Stimulated activated CD4-positive, alpha-beta T cell treated with anti-CD3 and anti-CD28 coated beads, Interleukin-4, amount 100 ng/mL, for 4 hours (primary cell): ENCODE measurements around the gene SOX30.
"Not testable (repeated sequence)": the region's sequence is repeated elsewhere in the genome, so short reads cannot be mapped to it uniquely, and the experiment has no call there.

Source experiments
- DNase-seq, 2 experiments: peaks; one replicate each; pipeline ENCODE4 v3.0.0-alpha.2; 2020

Gene SOX30

DNA sequence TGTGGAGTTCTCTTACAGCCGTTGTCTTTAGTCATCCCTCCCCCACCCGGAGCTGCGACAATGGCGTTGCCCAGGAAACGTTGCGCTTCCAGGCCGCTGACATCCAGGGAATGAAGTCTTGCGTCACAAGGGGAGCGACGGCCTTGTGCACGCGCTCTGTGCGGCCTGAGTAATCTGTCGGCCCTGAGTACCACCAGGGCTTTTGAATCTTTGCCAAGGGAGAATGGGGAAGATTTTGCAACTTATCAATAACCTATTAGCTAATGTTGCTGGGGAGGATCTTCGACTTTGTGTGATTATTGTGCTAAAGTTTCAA, at the start of gene SOX30:
Gene SOX30, minus strand, starts transcription at position 62 of the 316 bp plus-strand sequence. CDS start 360 bp downstream, outside the sequence.
- no peak for DNase-seq

DNA sequence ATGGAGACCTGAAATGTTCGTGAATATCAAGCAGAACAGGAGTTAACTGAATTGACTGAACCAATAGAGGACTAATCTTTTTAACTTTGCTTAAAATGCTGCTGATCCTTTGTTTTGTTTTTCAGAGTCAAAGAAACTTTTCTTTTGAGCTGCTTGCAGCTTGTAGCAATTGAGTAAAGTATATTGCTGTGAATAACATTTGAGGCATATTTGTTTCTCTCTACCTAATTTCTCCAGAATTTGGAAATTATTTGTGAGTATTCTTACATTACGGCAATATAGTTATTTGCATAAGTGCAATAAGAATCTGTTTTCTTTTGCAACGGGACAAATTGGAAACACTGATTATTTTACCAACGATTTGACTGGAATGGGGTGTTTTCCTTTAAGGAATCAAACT, 46.4 kb upstream of the SOX30 start:
- not testable (repeated sequence) for DNase-seq

DNA sequence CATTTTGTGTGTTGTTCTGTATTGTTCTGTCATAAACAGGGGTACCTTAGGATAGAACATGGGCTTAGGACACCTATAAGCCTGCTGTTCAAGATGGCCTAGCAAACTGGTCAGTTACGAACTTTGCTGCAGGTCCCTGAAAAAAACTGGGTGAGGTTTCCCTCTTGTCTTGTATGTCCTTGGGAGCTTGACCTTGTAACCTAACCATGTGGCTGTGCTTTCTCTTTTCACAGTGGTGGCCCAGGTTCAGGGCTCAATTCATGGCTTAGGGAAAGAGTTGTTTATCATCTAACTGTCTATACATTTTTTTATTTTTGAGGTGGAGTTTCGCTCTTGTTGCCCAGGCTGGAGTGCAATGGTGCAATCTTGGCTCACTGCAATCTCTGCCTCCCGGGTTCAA, 43.9 kb upstream of the SOX30 start:
- DNase-seq: not testable (repeated sequence)

DNA sequence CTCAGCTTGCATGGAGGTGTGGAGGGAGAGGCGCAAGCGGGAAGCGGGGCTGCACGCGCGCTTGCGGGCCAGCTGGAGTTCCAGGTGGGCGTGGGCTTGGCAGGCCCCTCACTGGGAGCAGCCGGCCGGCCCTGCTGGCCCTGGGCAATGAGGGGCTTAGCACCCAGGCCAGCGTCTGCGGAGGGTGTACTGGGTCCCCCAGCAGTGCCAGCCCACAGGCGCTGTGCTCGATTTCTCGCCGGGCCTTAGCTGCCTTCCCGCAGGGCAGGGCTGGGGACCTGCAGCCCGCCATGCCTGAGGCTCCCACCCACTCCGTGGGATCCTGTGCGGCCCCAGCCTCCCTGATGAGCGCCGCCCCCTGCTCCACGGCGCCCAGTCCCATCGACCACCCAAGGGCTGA, 41.6 kb upstream of the SOX30 start:
- not testable (repeated sequence) for DNase-seq

DNA sequence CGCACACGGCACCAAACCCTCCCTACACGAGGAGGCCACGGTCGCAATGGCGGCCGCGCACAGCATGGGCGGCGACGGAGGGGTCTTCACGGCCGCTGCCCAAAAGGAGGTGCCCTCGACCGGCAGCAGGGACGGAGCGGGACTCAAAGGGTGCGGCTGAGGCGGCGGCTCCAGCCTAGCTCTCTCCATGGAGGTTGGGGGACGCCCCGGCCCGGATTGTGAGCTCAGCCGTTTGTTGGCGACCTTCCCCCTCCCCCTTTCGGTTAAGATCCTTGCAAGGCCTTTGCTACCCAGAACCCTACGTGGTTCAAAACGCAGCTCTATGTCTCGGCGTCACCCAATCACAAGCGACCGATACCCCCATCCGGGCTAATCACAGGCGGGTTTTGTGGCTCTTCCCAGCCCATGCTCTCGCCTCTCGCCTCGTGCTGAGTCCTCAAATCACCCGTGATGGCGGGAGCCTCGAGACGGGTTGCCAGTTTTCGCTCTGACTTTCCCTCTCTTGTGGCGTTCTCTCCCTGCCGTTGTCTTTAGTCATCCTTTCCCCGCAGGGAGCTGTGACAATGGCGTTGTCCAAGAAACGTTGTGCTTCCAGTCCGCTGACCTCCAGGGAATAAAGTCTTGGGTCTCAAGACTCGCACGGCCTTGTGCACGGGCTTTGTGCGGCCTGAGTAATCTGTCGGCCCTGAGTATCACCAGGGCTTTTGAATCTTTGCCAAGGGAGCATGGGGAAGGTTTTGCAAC, 38.6 kb upstream of the SOX30 start:
- DNase-seq: no peak

DNA sequence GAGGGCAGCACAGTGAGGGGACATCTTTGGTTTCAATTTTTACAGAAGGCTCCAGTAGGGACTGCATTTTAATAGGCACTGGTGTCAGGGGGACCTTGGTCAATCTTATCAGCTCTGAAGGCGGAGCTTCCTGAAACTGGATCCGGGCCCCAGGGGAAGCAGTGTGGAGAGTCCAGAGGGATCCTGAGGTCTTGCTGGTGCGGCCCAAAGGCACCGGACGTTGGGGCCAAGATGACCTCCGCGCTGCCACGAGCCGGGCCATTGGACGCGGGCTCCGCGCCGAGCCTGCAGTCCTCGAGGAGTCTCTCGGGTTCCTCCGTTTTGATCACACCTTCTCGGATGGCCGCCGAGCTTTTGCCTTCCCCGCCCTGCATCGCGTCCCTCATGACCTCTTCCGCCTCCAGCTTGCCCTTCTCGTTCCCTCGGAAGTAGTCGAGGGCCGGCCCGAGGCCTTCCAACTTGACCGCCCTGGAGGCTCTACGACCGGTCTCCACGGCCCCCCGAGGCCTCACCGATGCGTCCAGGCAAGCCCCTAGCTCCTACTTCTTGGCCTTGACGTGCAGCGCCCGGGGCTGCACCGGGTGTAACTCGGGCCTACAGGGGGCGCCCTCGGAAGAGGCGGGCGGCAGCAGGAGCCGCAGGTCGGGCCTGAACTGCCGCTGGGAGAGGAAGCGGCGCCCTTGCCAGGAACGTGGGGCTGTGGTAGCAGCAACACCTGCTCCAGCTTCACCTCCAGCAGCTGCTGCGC, 37.9 kb upstream of the SOX30 start:
- peak in 1 of 2 experiments; percentile 30 for DNase-seq

DNA sequence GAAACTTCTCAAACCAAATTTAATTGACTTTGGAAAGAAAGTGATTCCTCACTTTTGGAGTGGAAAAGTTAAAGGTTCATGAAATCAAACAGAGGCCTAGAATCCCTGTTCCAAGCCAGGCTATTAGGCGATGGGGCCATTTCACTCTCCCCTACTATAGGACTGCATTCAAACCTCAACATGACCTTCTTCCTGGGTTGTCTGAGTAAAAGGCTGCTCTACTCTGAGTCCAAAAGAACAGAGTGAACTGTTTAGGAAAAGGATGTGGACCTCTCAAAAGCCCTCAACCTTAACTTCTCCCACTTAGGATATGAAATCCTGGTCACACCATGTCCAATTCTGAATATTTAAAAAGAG, 34.9 kb upstream of the SOX30 start:
- no peak for DNase-seq

DNA sequence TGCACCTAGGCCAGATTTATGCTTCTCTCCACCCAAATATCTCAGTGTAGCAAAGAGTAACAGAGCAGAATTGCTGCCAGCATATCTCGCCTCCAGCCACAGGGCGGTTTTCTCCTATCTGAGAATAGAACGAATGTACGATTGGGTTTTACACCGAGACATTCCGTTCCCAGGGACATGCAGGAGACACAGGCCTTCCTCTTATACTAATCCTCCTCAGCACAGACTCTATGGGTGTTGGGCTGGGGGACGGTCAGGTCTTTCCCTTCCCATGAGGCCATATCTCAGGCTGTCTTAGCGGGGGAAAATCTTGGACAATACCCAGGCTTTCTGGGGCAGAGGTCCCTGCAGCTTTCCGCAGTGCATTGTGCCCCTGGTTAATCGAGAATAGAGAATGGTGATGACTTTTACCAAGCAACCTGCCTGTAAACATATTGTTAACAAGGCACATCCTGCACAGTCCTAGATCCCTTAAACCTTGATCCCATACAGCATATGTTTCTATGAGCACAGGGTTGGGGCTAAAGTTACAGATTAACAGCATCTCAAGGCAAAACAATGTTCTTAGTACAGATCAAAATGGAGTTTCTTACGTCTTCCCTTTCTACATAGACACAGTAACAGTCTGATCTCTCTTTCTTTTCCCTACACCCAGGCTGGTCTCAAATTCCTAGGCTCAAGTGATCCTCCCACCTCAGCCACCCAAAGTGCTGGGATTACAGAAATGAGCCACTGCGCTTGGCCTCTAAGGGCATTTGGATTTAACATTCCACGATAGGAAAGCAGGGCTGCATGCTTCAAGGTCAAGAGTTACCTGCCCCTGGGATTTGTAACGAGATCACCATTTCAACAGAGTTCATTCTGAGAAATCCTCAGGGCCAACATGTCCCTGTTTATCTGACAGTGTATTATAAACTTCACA, 34.3 kb upstream of the SOX30 start:
- DNase-seq: not testable (repeated sequence)

DNA sequence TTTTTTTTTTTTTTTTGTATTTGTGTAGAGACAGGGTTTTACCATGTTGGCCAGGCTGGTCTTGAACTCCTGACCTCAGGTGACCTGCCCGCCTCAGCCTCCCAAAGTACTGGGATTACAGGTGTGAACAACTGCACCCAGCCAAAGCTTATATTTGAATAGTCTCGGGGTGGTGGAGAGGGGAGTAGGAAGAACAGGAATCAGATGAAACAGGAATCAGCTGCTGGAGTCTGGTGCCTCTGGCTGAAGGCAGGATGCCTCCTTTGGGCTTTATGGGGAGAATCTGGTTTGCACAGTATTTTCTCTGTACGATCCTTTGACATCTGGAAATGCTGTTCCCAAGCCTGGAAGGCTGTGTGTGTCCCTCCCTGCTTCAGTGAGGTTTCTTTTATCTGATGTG, 30.0 kb upstream of the SOX30 start:
- DNase-seq: no peak

DNA sequence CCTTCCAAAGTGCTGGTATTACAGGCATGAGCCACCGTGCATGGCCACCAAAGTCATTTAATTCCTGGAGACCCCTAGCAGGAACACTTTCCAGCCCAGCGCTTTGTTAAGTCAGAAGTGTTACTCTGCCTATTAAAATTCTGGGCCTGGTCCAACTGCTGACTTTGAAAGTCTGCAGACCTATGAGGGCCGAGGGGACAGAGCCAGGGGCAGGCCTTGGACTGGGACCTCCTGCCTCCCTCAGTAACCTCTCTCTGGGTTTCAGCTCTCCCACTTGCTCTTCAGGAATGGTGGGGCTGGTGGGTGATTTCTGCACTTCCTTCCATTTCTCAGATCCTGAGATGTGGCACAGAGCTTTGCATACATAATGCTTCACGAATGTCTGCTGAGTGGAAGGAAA, 28.8 kb upstream of the SOX30 start:
- no peak for DNase-seq

DNA sequence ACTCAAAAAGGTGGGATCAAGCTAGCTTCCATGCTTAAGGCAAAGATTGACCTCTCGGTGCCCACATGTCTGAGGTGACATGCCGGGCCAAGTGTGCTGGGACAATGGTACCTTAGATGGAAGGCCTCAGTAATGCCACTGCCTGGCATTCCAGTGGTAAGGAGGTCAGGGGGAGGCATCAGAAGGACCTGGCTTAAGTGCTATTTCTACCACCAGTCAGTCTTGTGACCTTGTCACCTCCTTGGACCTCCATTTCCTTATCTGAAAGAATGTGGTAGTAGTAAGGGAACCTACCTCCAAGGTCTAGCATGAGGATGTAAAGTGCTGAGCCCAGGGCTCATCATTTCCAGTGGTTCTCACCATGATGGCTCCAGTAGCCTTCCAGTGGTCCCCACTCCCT, 28.0 kb upstream of the SOX30 start:
- no peak for DNase-seq

DNA sequence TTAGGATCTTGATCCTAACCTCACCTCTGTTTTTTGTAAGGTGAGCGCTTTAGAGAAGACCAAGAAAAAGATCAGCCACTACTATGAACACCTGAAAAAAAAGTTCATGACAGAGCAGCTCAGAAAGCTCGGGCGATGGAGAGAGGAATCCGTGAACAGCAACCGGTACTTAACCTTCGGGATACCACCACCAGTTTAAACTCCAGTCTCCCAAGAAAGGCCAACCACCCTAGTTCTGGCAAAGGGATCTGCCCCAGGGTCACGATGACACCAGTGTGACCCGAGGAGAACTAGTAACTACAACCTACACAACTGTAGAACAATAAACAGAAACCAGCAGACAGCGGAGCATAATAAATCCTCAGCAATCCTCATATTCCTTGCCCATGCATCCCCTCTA, 27.6 kb upstream of the SOX30 start:
- DNase-seq: no peak

DNA sequence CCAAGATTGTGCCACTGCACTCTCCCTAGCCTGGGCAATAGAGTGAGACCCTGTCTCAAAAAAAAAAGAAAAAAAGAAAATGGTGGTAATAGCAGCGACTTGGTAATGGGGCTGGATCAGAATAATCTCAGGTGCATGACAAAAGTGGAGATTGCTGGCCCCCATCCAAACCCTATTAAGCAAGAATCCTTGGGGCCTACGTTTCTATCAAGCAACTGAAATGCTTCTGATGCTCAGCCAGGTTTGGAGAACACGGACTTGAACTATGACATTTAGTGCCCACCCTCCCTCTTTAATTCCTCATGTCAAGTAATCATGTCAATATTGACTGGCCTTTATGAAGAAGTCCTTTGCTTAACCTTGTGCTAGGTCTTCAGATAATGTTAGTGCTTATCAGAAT, 25.7 kb upstream of the SOX30 start:
- DNase-seq: no peak

DNA sequence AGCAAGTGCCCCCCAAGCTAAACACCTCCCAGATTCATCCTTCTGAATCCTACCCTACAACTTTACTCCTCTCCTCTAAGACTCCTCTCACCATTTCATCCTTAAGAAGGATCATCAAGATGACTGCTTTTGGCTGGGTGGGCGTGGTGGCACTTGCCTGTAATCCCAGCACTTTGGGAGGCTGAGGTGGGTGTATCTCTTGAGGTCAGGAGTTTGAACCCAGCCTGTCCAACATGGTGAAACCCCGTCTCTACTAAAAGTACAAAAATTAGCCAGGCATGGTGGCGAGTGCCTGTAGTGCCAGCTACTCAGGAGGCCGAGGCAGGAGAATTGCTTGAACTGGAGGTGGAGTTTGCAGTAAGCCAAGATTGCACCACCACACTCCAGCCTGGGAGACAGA, 22.1 kb upstream of the SOX30 start:
- DNase-seq: not testable (repeated sequence)

DNA sequence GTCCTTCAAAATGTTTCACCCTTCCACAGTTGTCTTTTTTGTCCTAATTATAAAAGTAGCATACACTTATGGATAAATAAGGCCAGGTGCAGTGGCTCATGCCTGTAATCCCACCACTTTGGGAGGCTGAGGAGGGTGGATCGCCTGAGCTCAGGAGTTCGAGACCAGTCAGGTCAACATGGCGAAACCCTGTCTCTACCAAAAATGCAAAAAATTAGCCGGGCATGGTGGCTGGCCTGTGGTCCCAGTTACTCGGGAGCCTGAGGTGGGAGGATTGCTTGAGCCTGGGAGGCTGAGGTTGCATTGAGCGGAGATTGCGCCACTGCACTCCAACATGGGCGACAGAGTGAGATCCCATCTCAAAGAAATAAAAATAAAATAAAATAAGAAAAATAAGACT, 20.7 kb upstream of the SOX30 start:
- DNase-seq: no peak

DNA sequence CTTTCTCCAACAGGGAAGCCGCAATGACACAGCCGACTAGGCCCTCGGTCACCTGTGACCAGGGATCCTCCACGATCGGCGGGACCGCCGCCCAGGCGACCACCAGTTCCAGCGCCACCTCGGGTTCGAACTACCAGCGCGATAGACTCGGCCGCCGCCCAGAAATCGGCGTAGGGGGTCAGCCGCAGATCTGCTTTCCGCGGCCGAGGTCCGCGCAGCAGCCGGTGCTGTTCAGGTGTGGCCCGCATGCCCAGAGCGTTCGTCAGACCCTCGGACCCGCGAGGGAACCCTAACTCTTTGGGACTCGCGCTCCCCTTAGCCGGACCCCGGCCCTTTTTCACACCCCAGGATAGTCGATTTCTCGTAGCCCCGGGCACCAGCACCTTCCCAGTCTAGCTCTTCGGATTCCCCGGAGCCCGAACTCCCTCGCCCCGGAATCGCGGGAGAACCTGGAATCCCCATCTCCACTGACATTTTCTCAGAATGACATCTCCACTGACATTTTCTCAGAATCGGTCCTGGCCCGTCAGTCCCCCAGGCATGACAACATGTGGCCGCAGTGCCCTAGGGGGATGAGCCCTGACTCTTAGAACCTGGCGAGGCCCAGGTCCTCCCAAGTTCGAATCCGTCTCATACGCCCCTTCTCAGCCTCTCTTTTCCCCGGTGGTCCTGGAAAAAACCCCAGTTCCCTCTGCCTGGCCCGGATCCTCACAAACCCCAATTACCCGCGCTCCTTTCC, 19.5 kb upstream of the SOX30 start:
- DNase-seq: no peak

DNA sequence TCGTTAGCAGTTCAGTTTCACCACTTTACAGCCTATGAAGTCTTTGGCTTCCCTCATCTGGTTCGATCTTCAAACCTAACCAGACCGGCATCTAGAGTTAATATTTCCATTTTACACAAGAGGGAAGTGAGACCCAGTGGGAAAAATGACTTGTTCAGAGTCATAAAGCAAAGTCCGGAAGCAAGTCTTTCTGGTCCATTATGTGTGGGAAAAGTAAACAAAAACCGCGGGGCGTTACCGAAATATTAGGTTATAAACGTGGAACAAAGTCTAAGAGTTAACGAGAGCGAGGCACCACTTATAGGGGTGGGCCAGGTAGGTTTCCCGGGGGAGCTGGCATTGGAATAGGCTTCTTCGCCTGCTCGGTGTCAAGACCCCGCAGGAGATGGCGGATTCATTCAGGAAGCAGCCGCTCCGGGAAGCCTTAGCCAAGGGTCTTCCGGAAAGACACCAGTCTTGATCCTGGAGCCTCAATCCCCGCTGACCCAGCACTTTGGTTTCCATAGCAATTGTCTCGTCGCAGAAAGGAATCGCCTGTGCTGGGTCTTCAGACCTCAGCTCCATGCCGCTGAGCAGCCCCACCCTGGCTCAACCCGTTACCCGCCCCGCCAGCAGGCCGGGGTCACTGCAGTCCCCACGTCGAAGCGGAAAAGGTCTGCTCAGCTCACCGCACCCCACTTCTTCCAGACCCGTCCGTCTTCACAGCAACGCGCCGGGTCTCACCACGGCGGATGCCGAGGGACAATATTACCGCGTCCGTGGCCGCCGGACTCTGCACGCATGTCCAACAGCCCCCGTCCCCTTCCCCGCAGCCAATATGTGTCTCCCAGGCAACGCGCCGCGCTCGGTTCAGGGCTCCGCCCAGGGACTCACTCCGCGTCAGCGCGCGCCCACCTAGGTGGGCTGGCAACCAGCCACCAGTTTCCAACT, 18.7 kb upstream of the SOX30 start, which contains the start of gene C5orf52:
Gene C5orf52, plus strand, starts transcription at position 872 of the 930 bp plus-strand sequence. CDS start 82 bp downstream, outside the sequence.
- DNase-seq: peak; percentile 15 to 34

DNA sequence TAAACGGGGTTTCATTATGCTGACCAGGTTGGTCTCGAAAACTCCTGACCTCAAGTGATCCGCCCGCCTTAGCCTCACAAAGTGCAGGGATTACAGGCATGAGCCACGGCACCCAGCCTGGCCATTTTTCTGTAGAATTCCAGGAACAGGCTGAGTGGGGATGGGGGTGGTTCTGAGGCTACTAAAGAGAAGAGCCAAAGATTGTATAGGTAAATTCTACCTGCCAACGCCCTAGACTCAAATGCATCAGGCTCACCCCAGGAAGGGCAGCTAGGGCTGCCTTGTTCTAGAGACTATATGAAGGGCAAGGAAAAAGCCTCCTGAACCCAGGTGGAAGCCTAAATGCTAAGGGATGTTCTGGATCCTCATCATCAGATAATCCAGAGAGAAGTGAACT, 17.5 kb upstream of the SOX30 start:
- no peak for DNase-seq

DNA sequence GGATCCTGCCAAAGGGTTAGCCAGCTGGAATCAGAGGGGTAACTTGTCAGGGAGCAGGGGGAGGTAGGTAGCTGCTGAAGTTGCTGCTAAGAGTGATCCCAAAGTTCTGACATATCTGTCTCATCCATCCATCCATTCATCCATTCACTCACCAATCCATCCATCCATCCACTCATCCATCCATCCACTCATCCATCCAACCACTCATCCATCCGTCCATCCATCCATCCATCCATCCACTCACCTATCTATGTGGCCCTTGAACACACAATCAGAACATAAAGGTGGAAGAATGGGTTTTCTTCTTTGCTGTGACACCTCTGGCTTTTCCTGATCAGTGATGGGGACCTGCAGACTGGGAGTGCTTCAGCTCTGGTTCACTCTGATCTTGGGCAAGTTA, 16.1 kb upstream of the SOX30 start:
- DNase-seq: no peak

DNA sequence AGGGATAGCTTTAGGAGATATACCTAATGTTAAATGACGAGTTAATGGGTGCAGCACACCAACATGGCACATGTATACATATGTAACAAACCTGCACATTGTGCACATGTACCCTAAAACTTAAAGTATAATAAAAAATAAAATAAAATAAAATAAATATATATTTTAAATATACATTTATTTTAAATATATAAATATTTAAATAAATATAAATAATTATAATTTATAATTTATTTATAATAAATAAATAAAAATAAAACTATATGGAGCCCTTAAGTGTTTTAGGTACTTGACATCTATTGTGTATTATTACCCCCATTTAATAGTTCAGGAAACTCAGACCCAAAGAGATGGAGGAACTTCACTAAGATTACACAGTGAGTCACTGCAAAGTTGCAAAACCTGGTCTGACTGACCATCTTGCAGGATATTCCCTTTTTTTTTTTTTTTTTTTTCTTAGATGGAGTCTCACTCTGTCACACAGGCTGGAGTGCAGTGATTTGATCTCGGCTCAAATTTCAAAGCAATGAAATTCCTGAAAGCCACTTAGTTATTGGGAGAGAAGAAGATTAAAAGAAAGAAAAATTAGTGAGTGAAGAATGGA, 13.3 kb upstream of the SOX30 start:
- no peak for DNase-seq
